Vagina (tissue), 2 donors: Measurements from ENCODE around the gene SPTSSA. TPM values are rescaled to one million over a fixed set of nuclear protein-coding genes. Genes with fewer than 3 reads are reported as not detected.

ENCODE experiments used
- DNase-seq, 2 donors: peaks; one replicate each; pipeline ENCODE4 v3.0.0-alpha.2; 2017; ENCODE audit errors: extremely low spot score in 2 of 2
- H3K27ac ChIP-seq: fragments of 200-600 bp; sonication (generic); one replicate; pipeline ENCODE4 v1.5.1; 2019
- H3K27me3 ChIP-seq: fragments of 200-600 bp; sonication (generic); one replicate; pipeline ENCODE4 v1.5.1; 2019
- H3K36me3 ChIP-seq, 2 donors: fragments of 200-600 bp; sonication (generic); one replicate each; pipeline ENCODE4 v1.5.1; 2017 to 2019
- H3K4me1 ChIP-seq: fragments of 200-600 bp; sonication (generic); one replicate; pipeline ENCODE4 v1.5.1; 2019
- H3K4me3 ChIP-seq, 2 donors: fragments of 200-600 bp; sonication (generic); 1 replicate in 1 of 2; 2 replicates in 1 of 2; pipeline ENCODE4 v1.5.1; 2016 to 2019
- H3K9me3 ChIP-seq: fragments of 200-600 bp; sonication (generic); one replicate; pipeline ENCODE4 v1.5.1; 2019
- POLR2A ChIP-seq, 2 donors: fragments of 450-650 bp; IDR thresholded peaks; one replicate each; pipeline ENCODE4 v1.6.1; 2017; ENCODE audit warnings: antibody characterized with exemption in 2 of 2, mild to moderate bottlenecking in 2 of 2, moderate library complexity in 2 of 2
- POLR2AphosphoS5 ChIP-seq, 2 donors: sonication (generic); formaldehyde crosslinking; IDR thresholded peaks; one replicate each; pipeline ENCODE4 v1.9.0; 2017; ENCODE audit warnings: antibody characterized with exemption in 2 of 2, mild to moderate bottlenecking in 2 of 2, low read depth in 1 of 2; ENCODE audit not compliant: insufficient read depth in 1 of 2
- intact Hi-C: fragments of 100-400 bp; cut with DNase I; formaldehyde crosslinking; loops from one replicate; pipeline ENCODE4 v1.15.1; 2023
- total RNA-seq: library from RNA; depleted of rRNA; stranded (reverse); fragments of >200 nt; gene quantifications from one replicate; pipeline ENCODE4 v1.2.3, GENCODE V29; 2016
- TF ChIP-seq, protein P1 (sequence below), 3 experiments: fragments of 450-650 bp in 2 of 3; fragments of 200-600 bp in 1 of 3; sonication (generic) in 1 of 3; IDR thresholded peaks; one replicate each; pipeline ENCODE4 v1.5.1; 2017 to 2019; ENCODE audit warnings: antibody characterized with exemption in 3 of 3, mild to moderate bottlenecking in 2 of 3, moderate library complexity in 2 of 3

SPTSSA gene
- total RNA-seq, 1 donor from 2014 or later, result 29.0 TPM

DNA sequence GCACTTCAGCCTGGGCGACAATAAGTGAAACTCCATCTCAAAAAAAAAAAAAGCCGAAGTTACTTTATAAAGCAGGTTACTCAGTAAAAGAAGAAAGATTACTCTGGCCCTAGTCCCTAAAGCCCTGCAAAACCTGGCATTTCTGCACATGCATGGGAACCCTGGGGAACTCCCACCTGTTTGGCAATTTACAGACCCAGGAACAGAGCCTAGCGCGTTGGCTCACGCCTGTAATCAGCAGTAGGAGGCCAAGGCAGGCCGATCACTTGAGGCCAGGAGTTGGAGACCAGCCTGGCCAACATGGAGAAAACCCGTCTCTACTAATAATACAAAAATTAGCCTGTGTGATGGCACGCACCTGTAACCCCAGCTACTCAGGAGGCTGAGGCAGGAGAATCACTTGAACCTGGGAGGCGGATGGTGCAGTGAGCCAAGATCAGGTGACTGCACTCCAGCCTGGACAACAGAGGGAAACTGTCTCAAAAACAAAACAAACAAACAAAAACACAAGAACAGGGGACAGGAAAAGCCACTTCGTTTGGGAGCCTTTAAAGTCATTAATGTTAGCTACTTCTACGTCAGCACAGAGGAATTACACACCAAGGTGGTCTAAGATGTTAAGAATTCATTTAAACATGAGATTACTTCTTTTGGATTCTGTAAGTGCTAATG is 34.1 kb upstream of the SPTSSA start:
- Histone ChIP-seq H3K9me3 (no peaks in the 10 kb centered on the region), H3K27ac (peak overlapping the region; percentile 88), H3K36me3 (no peaks in the 10 kb centered on the region), H3K4me3 (peak overlapping the region in 1 of 2 donors; percentile 27), H3K27me3 (no peaks in the 10 kb centered on the region), H3K4me1 (peaks cover 24% of the 10 kb centered on the region)
- intact Hi-C loops, result no loop called here
- no peak for TF ChIP-seq POLR2A (IDR thresholded peaks at IDR 0.05)
- TF ChIP-seq POLR2AphosphoS5 (IDR thresholded peaks at IDR 0.05; ENCODE audit: insufficient read depth in 1 of 2, low read depth in 1 of 2), result peak in 1 of 2 donors; percentile 12
- TF ChIP-seq, protein P1, sequence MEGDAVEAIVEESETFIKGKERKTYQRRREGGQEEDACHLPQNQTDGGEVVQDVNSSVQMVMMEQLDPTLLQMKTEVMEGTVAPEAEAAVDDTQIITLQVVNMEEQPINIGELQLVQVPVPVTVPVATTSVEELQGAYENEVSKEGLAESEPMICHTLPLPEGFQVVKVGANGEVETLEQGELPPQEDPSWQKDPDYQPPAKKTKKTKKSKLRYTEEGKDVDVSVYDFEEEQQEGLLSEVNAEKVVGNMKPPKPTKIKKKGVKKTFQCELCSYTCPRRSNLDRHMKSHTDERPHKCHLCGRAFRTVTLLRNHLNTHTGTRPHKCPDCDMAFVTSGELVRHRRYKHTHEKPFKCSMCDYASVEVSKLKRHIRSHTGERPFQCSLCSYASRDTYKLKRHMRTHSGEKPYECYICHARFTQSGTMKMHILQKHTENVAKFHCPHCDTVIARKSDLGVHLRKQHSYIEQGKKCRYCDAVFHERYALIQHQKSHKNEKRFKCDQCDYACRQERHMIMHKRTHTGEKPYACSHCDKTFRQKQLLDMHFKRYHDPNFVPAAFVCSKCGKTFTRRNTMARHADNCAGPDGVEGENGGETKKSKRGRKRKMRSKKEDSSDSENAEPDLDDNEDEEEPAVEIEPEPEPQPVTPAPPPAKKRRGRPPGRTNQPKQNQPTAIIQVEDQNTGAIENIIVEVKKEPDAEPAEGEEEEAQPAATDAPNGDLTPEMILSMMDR (IDR thresholded peaks at IDR 0.05), result no peak
- DNase-seq, result peak in 1 of 2 donors; percentile 91

DNA sequence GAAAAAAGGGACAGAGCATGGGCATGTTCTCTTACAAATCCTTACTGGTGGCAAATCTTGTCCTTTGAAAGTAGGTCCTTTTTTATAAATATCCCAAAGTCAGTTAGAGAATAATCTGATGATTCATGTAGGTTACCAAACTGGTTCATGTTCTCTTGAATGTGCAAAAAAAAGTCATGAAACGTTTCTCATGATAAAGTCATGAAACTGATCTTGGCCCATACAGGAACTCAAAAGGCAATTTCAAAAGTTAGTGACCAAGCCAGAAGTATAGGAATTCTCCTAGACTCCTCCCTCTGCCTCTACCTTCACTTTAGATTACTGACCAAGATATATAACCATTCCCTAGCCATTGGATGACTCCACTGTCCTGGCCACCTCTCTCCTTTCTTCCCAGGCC is 27.3 kb upstream of the SPTSSA start:
- H3K9me3 ChIP-seq, result no peaks in the 10 kb centered on the region
- no peaks in the 10 kb centered on the region for H3K36me3 ChIP-seq
- H3K27me3 ChIP-seq, result no peaks in the 10 kb centered on the region
- H3K4me3 ChIP-seq, result no peak overlapping the region
- DNase-seq, result no peak
- intact Hi-C loops, result no loop called here
- TF ChIP-seq, protein P1 (IDR thresholded peaks at IDR 0.05), result no peak
- TF ChIP-seq POLR2A (IDR thresholded peaks at IDR 0.05), result no peak
- TF ChIP-seq POLR2AphosphoS5 (IDR thresholded peaks at IDR 0.05; ENCODE audit: insufficient read depth in 1 of 2, low read depth in 1 of 2), result peak in 1 of 2 donors; percentile 47
- H3K4me1 ChIP-seq, result no peaks in the 10 kb centered on the region
- no peak overlapping the region for H3K27ac ChIP-seq

DNA sequence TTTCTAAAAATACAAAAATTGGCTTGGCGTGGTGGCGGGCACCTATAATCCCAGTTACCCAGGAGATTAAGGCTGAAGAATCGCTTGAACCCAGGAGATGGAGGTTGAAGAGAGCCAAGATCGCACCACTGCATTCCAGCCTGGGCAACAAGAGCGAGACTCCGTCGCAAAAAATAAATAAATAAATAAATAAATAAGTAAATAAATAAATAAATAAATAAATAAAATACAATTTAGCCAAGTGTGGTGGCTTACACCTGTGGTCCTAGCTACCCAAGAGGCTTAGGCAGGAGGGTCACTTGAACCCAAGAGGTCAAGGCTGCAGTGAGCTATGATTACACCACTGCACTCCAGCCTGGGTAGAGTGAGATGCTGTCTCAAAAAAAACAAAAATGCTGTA is 26.5 kb upstream of the SPTSSA start:
- DNase-seq, result no peak
- Histone ChIP-seq H3K9me3 (no peaks in the 10 kb centered on the region), H3K36me3 (no peaks in the 10 kb centered on the region), H3K4me1 (no peaks in the 10 kb centered on the region), H3K27me3 (no peaks in the 10 kb centered on the region), H3K4me3 (no peak overlapping the region), H3K27ac (no peak overlapping the region)
- no peak for TF ChIP-seq POLR2AphosphoS5 (IDR thresholded peaks at IDR 0.05; ENCODE audit: insufficient read depth in 1 of 2, low read depth in 1 of 2)
- no peak for TF ChIP-seq POLR2A (IDR thresholded peaks at IDR 0.05)
- TF ChIP-seq, protein P1 (IDR thresholded peaks at IDR 0.05), result no peak
- intact Hi-C loops, result no loop called here

DNA sequence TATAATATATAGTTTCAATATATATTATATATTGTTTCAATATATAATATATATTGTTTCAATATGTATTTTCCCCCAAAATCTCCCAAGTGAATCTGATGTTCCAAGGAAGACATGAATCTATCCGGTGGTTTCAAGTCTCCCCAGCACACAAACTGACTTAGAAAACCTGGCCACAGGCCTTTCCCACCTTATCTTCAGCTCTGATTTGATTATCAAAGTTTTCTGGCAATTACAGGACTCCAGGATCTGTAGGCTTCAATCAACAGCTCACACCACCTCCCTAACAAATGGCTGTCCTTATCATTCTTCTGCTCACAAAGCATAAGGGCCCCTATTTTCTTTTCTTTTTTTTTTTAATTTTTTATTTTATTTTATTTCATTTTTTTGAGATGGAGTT is 22.7 kb upstream of the SPTSSA start:
- Histone ChIP-seq H3K9me3 (no peaks in the 10 kb centered on the region), H3K36me3 (no peaks in the 10 kb centered on the region), H3K4me3 (no peak overlapping the region), H3K27me3 (no peaks in the 10 kb centered on the region), H3K4me1 (no peaks in the 10 kb centered on the region), H3K27ac (no peak overlapping the region)
- intact Hi-C loops, result no loop called here
- no peak for DNase-seq
- TF ChIP-seq POLR2A (IDR thresholded peaks at IDR 0.05) (no peak), POLR2AphosphoS5 (IDR thresholded peaks at IDR 0.05; ENCODE audit: insufficient read depth in 1 of 2, low read depth in 1 of 2) (no peak)
- TF ChIP-seq, protein P1 (IDR thresholded peaks at IDR 0.05), result no peak

DNA sequence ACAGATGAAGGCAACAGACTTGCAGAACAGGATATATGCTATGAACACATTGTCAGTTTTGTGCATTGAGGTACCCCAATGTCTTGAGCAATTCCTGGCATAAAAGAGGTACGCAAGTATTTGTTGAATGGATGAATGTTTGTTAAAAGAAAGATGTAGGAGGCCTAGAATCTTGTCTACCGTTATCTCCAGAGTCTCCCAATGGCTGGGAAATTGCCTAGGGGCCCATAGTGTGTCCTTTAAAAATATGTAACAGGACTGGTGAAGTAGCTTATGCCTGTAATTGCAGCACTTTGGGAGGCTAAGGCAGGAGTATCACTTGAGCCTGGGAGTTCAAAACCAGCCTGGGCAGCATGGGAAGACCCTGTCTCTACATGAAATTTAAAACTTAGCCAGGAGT is 20.4 kb upstream of the SPTSSA start:
- intact Hi-C loops, result no loop called here
- TF ChIP-seq POLR2AphosphoS5 (IDR thresholded peaks at IDR 0.05; ENCODE audit: insufficient read depth in 1 of 2, low read depth in 1 of 2) (no peak), POLR2A (IDR thresholded peaks at IDR 0.05) (no peak)
- TF ChIP-seq, protein P1 (IDR thresholded peaks at IDR 0.05), result no peak
- Histone ChIP-seq H3K9me3 (no peaks in the 10 kb centered on the region), H3K4me3 (no peak overlapping the region), H3K27ac (no peak overlapping the region), H3K4me1 (no peaks in the 10 kb centered on the region), H3K27me3 (no peaks in the 10 kb centered on the region), H3K36me3 (no peaks in the 10 kb centered on the region)
- no peak for DNase-seq
